Stimulated activated CD4-positive, alpha-beta T cell treated with anti-CD3 and anti-CD28 coated beads, Interleukin-15, amount 100 ng/mL, for 24 hours (primary cell): ENCODE measurements around the gene DMAC2.
"Not testable (repeated sequence)": the region's sequence is repeated elsewhere in the genome, so short reads cannot be mapped to it uniquely, and the experiment has no call there.

Experiments
- DNase-seq: peaks from one replicate; pipeline ENCODE4 v3.0.0-alpha.2; 2020

DMAC2 gene

GRCh38 chr19:41421973-41422372, 17.7 kb downstream of the DMAC2 start:
- DNase-seq = no peak

DNA sequence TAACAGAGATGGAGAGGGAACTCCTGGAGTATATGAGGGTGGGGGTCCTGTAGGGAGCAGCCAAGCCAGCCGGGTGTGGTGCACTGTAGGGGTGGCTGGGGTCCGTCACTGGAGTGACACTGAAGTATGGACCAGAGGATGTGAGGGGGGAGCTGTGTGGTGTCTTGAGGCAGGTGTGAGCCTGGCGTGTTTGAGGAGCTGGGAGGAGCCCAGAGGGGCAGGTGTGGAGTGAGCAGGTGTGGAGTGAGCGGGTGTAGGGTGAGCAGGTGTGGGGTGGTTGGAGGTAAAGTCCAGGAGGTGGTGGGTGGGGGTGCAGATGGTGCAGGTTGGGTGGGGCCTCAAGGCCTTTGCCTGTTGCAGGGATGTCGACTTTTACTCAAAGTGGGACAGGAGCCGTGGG, 18.4 kb downstream of the DMAC2 start:
- no peak for DNase-seq

- DNase-seq = no peak
Observed at GRCh38 chr19:41420101-41420880, 19.4 kb downstream of the DMAC2 start.

GRCh38 chr19:41416194-41416674, 23.5 kb downstream of the DMAC2 start:
- no peak for DNase-seq

- DNase-seq = no peak
Observed at GRCh38 chr19:41415154-41415571, 24.5 kb downstream of the DMAC2 start.

DNA sequence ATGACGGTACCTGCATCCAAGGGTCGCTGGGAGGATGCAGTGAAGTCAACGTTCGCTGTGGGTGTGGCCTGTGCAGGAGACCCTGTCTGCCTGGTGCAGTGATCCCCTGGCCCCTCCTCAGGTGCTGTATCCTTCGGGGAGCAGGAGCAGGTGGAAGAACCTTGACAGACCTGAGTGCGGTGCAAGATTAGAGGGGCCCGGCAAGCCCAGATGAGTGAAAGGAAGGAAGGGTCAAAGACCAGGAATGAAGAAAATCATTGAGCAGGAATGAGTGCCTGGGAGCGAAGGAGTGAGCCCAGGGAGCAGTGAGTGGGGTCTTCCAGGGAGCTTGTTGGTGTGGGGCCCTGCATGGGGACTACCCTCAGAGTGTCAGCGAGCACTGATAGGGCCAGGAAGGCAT, 25.3 kb downstream of the DMAC2 start:
- DNase-seq = no peak

DNA sequence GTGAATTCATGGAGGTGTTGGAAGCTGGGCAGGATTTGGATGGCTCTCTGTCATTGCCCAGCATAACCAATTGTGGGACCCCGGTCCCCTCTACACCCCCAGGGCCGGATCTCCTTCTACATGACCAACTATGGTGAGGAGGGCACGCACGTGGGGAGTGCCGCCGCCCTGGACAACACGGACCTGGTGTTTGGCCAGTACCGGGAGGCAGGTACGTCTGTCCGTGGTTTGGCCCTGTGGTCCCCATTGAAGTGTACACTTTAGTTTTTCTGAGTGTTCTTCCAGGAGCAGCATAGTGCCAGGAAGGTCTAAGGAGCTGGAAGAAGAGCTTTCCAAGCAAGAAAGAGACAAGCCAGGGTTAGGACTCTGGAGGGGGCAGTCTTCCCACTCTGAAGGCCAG, 25.8 kb downstream of the DMAC2 start:
- no peak for DNase-seq

DNA sequence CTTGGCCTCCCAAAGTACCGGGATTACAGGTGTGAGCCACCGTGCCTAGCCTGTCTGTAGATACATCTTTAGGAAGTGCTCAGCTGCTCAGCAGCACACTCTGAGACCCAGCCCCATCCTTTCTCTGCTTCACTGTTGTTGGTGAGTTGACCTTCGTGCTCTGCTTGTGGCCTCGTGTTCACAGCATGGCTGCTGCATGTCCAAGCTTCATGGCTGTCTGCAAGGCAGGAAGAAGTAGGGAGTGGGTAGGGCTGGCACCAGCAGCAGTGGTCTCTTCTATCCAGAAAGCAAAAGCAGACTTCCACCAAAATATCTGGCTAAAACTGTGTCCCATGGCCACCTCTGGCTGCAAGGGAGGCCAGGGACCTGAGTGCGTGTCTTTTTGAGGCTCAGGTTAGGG, 26.8 kb downstream of the DMAC2 start:
- DNase-seq = no peak

- DNase-seq = no peak
Observed at GRCh38 chr19:41411968-41412265, 27.8 kb downstream of the DMAC2 start.

DNA sequence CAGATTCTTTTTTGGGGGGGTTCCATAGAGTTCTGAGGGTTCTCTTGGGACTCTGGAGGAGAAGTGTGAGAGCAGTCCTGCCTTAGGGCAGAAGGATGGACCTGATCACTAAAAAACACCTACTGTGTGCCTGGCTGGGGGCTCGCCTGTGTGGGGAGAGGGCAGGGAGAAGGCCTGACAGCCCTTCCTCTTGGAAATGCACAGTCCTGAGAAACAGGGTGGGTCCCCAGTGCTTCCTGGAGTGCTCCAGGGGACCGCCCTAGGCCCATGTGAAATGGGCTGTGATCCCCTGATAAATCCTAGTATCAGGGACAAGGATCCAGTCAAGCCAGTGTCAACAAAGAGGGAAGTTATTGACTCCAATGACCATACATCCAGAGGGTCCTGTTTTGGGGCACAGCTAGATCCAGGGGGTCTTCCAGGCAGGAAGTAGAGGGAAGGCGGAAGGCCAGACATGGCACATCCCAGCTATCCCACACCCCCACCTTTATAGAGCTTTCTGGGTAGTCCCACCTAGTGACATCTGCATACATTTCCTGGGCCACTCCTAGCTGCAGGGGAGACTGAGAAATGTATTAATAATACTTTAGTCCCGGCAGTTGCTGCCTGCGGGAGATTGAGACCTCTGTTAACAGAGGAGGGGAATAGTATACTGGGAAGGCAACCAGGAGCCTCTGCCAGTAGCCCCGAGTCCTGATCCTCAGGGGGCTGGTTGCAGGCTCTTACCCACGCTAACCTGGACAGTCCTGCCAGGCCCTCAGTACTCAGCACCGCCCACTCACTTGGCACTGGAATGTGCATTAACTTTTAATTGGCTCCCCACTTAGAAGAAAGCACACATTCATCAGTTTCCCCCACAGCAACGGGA, 28.4 kb downstream of the DMAC2 start:
- no peak for DNase-seq

DNA sequence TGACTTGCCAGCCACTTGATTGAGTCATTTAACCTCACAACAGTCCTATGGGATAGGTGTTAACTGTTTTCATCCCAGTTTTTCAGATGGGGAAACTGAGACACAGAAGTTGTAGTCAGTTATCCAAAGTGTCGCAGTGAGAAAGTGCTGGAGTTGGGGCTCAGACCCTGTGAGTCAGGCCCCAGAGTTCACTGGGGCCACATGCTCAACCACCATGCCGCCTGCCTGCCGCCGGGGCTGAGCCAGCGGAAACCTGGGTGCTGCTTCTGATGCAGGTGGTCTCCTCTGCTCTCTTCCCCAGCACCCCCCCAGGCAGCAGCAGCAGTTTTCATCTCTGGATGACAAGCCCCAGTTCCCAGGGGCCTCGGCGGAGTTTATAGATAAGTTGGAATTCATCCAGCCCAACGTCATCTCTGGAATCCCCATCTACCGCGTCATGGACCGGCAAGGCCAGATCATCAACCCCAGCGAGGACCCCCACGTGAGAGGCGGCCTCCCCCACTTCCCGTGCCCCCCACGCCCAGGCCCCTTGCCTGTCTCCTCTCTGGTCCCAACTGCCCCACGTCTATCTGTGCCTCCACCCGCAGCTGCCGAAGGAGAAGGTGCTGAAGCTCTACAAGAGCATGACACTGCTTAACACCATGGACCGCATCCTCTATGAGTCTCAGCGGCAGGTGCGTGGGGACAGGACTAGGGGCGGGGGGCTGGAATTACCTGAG, 29.2 kb downstream of the DMAC2 start:
- DNase-seq = no peak

- DNase-seq = no peak
Observed at GRCh38 chr19:41409288-41409687, 30.4 kb downstream of the DMAC2 start.

GRCh38 chr19:41408846-41409245, 30.9 kb downstream of the DMAC2 start:
- DNase-seq = not testable (repeated sequence)

- DNase-seq = no peak
Observed at GRCh38 chr19:41408256-41408655, 31.5 kb downstream of the DMAC2 start.

DNA sequence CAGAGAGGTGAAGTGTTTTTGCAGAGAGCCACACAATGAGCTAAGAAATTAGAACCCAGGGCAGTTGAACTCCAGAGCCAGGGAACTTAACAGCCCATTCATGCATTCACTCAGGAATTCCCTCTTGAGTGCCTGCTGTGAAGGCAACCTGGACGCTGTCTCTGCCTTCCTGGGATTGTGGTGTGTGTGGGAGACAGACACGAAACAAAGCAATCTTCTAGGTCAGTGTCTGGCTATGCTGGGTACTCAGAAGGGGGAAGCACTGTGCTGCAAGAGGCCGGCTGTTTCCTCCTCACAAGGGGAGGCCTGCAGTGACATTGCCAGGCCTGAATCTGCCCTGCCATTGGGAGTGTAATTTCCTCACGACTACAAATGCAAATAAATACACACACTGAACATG, 32.4 kb downstream of the DMAC2 start:
- no peak for DNase-seq

DNA sequence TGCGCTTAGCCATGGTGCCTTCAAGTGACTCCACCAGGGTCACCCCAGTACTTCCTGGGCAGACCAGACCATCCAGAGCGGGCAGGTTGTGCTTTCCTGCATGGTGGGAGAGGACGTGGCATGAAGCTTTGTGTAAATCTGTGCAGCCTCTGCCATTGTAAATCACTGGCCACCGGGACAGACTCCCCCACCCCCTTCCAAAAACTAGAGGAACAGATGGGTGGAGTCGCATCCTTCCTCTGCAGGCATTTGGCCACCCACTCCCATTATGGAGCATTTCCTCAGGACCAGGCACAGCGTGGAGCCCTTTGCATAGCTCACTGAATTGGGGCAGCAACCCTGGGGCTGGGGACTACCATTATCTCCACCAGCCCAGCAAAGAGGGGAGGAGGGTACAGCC, 33.9 kb downstream of the DMAC2 start:
- no peak for DNase-seq

DNA sequence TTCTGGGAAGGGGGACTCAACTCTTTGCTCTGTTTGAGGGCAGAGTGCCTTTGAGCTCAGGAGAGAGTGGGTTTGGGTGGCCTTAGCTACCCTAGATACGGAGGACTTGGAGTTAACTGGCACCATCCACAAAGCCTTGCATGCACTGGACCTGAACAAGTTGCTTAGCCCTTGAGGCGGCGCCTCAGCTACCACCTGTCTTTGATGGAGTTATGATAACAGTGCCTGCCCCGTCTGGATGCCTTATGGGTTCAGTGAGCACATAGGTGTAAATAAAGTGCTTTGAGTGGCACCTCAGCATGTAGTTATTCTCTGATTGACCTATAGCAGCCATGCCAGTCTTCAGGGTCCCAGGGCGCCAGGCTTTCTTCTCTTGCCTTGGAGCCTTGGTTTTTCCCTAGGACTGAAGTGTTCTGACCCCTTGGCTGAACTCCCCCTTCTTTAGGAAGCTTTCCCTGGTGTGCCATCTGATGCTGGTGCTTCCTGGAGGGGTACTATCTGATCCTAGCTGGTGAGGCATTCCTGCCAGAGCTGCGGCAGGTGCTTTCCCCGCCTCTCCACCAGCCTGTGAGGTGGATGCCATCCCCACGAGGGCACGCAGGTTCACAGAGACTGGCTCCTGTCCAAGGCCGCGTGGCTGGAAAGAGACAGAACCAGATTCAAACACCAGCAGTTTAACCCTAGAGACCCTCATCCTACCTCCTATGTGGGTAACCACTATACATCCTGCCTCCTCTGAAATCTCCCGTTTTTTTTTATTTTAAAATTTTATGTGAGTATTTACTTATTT, 36.3 kb downstream of the DMAC2 start:
- no peak for DNase-seq

- no peak for DNase-seq
Observed at GRCh38 chr19:41402010-41402409, 37.7 kb downstream of the DMAC2 start.

GRCh38 chr19:41401483-41401882, 38.2 kb downstream of the DMAC2 start:
- DNase-seq = no peak

- no peak for DNase-seq
Observed at GRCh38 chr19:41399525-41399924, 40.2 kb downstream of the DMAC2 start.

- no peak for DNase-seq
Observed at GRCh38 chr19:41399091-41399490, 40.6 kb downstream of the DMAC2 start.

DNA sequence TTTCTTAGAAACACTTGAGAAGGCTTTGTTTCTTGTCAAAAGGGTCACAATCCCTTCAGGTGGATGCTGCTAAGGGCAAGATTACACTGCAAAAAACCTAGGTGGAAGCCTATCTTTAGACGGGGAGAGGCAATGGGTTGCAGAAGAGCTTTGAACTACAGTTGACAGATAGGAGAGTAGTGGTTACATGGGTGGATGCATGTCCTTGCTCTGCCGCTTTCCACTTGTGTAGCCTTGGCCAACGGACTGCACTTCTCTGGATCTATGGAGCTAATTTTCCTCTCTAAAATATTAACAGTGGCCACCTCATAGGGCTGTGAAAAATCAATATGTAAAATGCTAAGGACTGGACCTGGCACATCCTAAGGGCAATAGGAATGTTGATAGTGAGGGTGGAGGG, 41.1 kb downstream of the DMAC2 start:
- DNase-seq = no peak

DNA sequence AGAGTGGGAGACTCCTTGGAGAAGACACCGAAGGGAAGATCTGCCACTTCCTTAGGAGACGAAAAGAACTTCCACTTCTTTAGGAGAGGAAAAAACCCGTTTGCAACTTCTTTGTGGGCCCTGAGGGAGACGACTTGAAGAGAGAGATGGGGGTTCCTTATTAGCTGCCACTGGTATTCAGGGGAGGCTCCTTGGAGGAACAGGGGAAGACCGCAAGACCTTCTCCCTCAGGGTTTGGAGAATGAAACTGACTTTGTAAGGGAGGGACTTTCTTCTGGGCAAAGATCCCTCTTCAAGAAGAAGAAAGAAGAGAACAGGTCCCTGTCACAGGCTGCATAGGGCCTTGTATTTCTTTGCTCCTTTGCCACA, 41.7 kb downstream of the DMAC2 start:
- DNase-seq = no peak
